Neural progenitor cell (in vitro differentiated cells): ENCODE data around the gene CCDC15. TPM values are rescaled to one million over a fixed set of nuclear protein-coding genes. Genes with fewer than 3 reads are reported as not detected.

ENCODE experiments used
- DNase-seq: peaks from one replicate; pipeline ENCODE4 v3.0.0-alpha.2; 2016; ENCODE audit warnings: low spot score
- H2AFZ ChIP-seq: fragments of 200-600 bp; sonication (generic); replicated peaks from 2 replicates; pipeline ENCODE4 v1.6.1; 2016; ENCODE audit warnings: antibody characterized with exemption
- H3F3A ChIP-seq: fragments of 200-600 bp; sonication (generic); 2 replicates; pipeline ENCODE4 v1.6.1; 2016; ENCODE audit warnings: antibody characterized with exemption, low read depth
- H3K27ac ChIP-seq: fragments of 200-600 bp; sonication (generic); 2 replicates; pipeline ENCODE4 v1.5.1; 2016; ENCODE audit warnings: mild to moderate bottlenecking
- H3K27me3 ChIP-seq: fragments of 200-600 bp; sonication (generic); 2 replicates; pipeline ENCODE4 v1.6.1; 2016; ENCODE audit warnings: mild to moderate bottlenecking, moderate library complexity
- H3K36me3 ChIP-seq: fragments of 200-600 bp; sonication (generic); 2 replicates; pipeline ENCODE4 v1.5.1; 2016
- H3K4me1 ChIP-seq: fragments of 200-600 bp; sonication (generic); 2 replicates; pipeline ENCODE4 v1.6.1; 2016; ENCODE audit warnings: mixed run types
- H3K4me2 ChIP-seq: fragments of 200-600 bp; sonication (generic); 2 replicates; pipeline ENCODE4 v1.6.1; 2016
- H3K4me3 ChIP-seq: fragments of 200-600 bp; sonication (generic); 2 replicates; pipeline ENCODE4 v1.5.1; 2016
- H3K79me2 ChIP-seq: fragments of 200-600 bp; sonication (generic); 2 replicates; pipeline ENCODE4 v1.6.1; 2016; ENCODE audit warnings: low read depth
- H3K9ac ChIP-seq: fragments of 200-600 bp; sonication (generic); 2 replicates; pipeline ENCODE4 v1.6.1; 2016
- H3K9me3 ChIP-seq: fragments of 200-600 bp; sonication (generic); 2 replicates; pipeline ENCODE4 v1.5.1; 2016; ENCODE audit warnings: low read depth
- H4K20me1 ChIP-seq: fragments of 200-600 bp; sonication (generic); 2 replicates; pipeline ENCODE4 v1.6.1; 2016; ENCODE audit warnings: low read depth
- H3K27ac Mint-ChIP-seq: 3 replicates; pipeline ENCODE4 v1.8.0; 2021; ENCODE audit warnings: mixed read lengths
- H3K27me3 Mint-ChIP-seq: 2 replicates; pipeline ENCODE4 v1.8.0; 2022; ENCODE audit warnings: low read depth, mild to moderate bottlenecking, inconsistent platforms, moderate library complexity, mixed read lengths; ENCODE audit not compliant: insufficient read depth
- H3K36me3 Mint-ChIP-seq: 3 replicates; pipeline ENCODE4 v1.8.0; 2021; ENCODE audit warnings: mixed read lengths
- H3K4me1 Mint-ChIP-seq: 3 replicates; pipeline ENCODE4 v1.8.0; 2021; ENCODE audit warnings: mixed read lengths
- H3K4me3 Mint-ChIP-seq: 3 replicates; pipeline ENCODE4 v1.8.0; 2021; ENCODE audit warnings: mild to moderate bottlenecking, moderate library complexity, mixed read lengths
- H3K9me3 Mint-ChIP-seq: 3 replicates; pipeline ENCODE4 v1.8.0; 2020; ENCODE audit warnings: mixed read lengths
- CTCF ChIP-seq: fragments of 200-600 bp; sonication (generic); IDR thresholded peaks from 2 replicates; pipeline ENCODE4 v1.5.1; 2017; ENCODE audit warnings: antibody characterized with exemption, mild to moderate bottlenecking
- EZH2 ChIP-seq: fragments of 200-600 bp; sonication (generic); IDR thresholded peaks from 2 replicates; pipeline ENCODE4 v1.6.1; 2017; ENCODE audit warnings: antibody characterized with exemption, mild to moderate bottlenecking, moderate library complexity
- EZH2phosphoT487 ChIP-seq: fragments of 200-600 bp; sonication (generic); IDR thresholded peaks from 2 replicates; pipeline ENCODE4 v1.6.1; 2017; ENCODE audit warnings: antibody characterized with exemption
- total RNA-seq: library from RNA; depleted of rRNA; stranded (reverse); fragments of >200 nt; gene quantifications from 2 replicates; pipeline ENCODE4 v1.2.3, GENCODE V29; 2015; ENCODE audit warnings: low replicate concordance

CCDC15 gene
- total RNA-seq, 1 donor from 2014 or later, result 11.2 TPM

DNA sequence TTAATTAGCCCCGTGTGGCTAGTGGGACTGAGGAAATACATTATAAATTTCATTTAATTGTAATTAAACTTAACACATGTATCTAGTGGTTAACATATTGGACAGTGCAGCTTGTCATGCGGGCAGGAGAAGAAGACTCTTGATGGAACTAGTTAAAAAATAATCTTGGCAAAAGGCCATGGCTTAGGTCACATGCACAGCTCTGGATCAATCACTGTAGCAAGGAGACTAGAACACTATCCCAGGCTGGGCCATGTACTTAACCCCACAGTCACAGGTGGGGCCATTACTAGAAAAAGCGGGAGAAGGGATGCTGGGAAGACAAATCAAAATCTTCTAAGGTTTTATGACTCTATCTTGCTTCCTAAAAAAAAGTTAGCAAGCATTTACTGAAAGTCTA lies 9.4 kb upstream of the CCDC15 start:
- H3K4me3 Mint-ChIP-seq, result no peak overlapping the region
- Histone ChIP-seq H3K36me3 (no peaks in the 10 kb centered on the region), H3K4me2 (no peak overlapping the region), H2AFZ (no peak overlapping the region), H3F3A (peaks cover 16% of the 10 kb centered on the region), H3K27ac (no peak overlapping the region), H3K27me3 (no peaks in the 10 kb centered on the region), H3K9me3 (no peaks in the 10 kb centered on the region), H4K20me1 (no peaks in the 10 kb centered on the region), H3K79me2 (no peaks in the 10 kb centered on the region), H3K4me3 (no peak overlapping the region), H3K4me1 (peaks cover 26% of the 10 kb centered on the region), H3K9ac (no peak overlapping the region)
- TF ChIP-seq EZH2, result no peak
- no peak for TF ChIP-seq CTCF
- no peak for TF ChIP-seq EZH2phosphoT487
- H3K9me3 Mint-ChIP-seq, result peaks cover 9% of the 10 kb centered on the region
- H3K4me1 Mint-ChIP-seq, result peaks cover 13% of the 10 kb centered on the region
- H3K36me3 Mint-ChIP-seq, result no peaks in the 10 kb centered on the region
- H3K27ac Mint-ChIP-seq, result no peak overlapping the region
- peaks cover 3% of the 10 kb centered on the region for H3K27me3 Mint-ChIP-seq
- no peak for DNase-seq

DNA sequence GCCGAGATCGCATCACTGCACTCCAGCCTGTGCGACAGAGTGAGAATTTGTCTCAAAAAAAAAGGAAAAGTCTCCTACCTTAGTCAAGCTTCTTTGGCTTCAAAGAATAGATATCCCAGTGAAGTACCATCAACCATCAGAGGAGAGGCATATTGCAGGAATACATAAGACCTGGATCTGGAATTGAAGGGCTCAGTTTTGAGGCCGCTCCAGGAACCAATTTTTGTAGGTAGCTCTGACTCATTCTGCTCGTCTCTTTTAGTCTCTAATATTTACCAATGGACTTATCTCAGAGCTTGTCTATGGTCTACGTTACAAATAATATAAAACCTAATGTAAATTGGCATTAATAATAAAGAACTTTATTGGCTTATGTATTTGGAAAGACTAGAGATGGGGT lies 8.2 kb upstream of the CCDC15 start:
- no peak overlapping the region for H3K4me3 Mint-ChIP-seq
- no peak overlapping the region for H3K9ac ChIP-seq
- no peak overlapping the region for H2AFZ ChIP-seq
- H3K36me3 Mint-ChIP-seq, result no peaks in the 10 kb centered on the region
- H3F3A ChIP-seq, result peaks cover 16% of the 10 kb centered on the region
- no peak overlapping the region for H3K4me2 ChIP-seq
- H3K27ac Mint-ChIP-seq, result no peak overlapping the region
- TF ChIP-seq EZH2, result no peak
- H3K4me1 ChIP-seq, result peaks cover 26% of the 10 kb centered on the region
- no peaks in the 10 kb centered on the region for H3K36me3 ChIP-seq
- H3K27ac ChIP-seq, result no peak overlapping the region
- no peaks in the 10 kb centered on the region for H3K27me3 ChIP-seq
- H4K20me1 ChIP-seq, result no peaks in the 10 kb centered on the region
- H3K4me1 Mint-ChIP-seq, result peaks cover 13% of the 10 kb centered on the region
- DNase-seq, result no peak
- H3K79me2 ChIP-seq, result no peaks in the 10 kb centered on the region
- peaks cover 3% of the 10 kb centered on the region for H3K27me3 Mint-ChIP-seq
- peaks cover 9% of the 10 kb centered on the region for H3K9me3 Mint-ChIP-seq
- H3K4me3 ChIP-seq, result no peak overlapping the region
- no peaks in the 10 kb centered on the region for H3K9me3 ChIP-seq

GRCh38 chr11:124946735-124947141 lies 7.3 kb upstream of the CCDC15 start:
- no peak overlapping the region for H3K4me2 ChIP-seq
- Mint-ChIP-seq H3K27ac (no peak overlapping the region), H3K4me3 (no peak overlapping the region), H3K27me3 (peaks cover 3% of the 10 kb centered on the region), H3K36me3 (no peaks in the 10 kb centered on the region), H3K4me1 (peaks cover 13% of the 10 kb centered on the region), H3K9me3 (peaks cover 9% of the 10 kb centered on the region)
- peaks cover 22% of the 10 kb centered on the region for H3K4me1 ChIP-seq
- peaks cover 16% of the 10 kb centered on the region for H3F3A ChIP-seq
- H3K9ac ChIP-seq, result no peak overlapping the region
- H3K36me3 ChIP-seq, result no peaks in the 10 kb centered on the region
- H3K79me2 ChIP-seq, result no peaks in the 10 kb centered on the region
- no peak overlapping the region for H3K4me3 ChIP-seq
- DNase-seq, result no peak
- TF ChIP-seq EZH2, result no peak
- TF ChIP-seq EZH2phosphoT487, result no peak
- TF ChIP-seq CTCF, result no peak
- no peaks in the 10 kb centered on the region for H4K20me1 ChIP-seq
- no peak overlapping the region for H3K27ac ChIP-seq
- H2AFZ ChIP-seq, result no peak overlapping the region
- H3K27me3 ChIP-seq, result peaks cover under 1% of the 10 kb centered on the region
- H3K9me3 ChIP-seq, result no peaks in the 10 kb centered on the region

- no peaks in the 10 kb centered on the region for H3K36me3 Mint-ChIP-seq
- Histone ChIP-seq H3K79me2 (no peaks in the 10 kb centered on the region), H3K4me3 (no peak overlapping the region), H3K4me1 (peaks cover 15% of the 10 kb centered on the region), H3K27me3 (peaks cover 11% of the 10 kb centered on the region), H3K4me2 (no peak overlapping the region), H3K36me3 (no peaks in the 10 kb centered on the region), H2AFZ (no peak overlapping the region), H3K9ac (no peak overlapping the region), H3F3A (peaks cover 14% of the 10 kb centered on the region), H3K27ac (no peak overlapping the region), H3K9me3 (no peaks in the 10 kb centered on the region), H4K20me1 (no peaks in the 10 kb centered on the region)
- TF ChIP-seq CTCF, result no peak
- TF ChIP-seq EZH2, result no peak
- no peak for TF ChIP-seq EZH2phosphoT487
- no peak overlapping the region for H3K27ac Mint-ChIP-seq
- no peak overlapping the region for H3K4me3 Mint-ChIP-seq
- no peak for DNase-seq
- H3K27me3 Mint-ChIP-seq, result peaks cover 3% of the 10 kb centered on the region
- peaks cover 4% of the 10 kb centered on the region for H3K4me1 Mint-ChIP-seq
- peaks cover 9% of the 10 kb centered on the region for H3K9me3 Mint-ChIP-seq
Observed at GRCh38 chr11:124950601-124951330, 3.2 kb upstream of the CCDC15 start.
